ENCODE data around the gene ABCD1.

DNA sequence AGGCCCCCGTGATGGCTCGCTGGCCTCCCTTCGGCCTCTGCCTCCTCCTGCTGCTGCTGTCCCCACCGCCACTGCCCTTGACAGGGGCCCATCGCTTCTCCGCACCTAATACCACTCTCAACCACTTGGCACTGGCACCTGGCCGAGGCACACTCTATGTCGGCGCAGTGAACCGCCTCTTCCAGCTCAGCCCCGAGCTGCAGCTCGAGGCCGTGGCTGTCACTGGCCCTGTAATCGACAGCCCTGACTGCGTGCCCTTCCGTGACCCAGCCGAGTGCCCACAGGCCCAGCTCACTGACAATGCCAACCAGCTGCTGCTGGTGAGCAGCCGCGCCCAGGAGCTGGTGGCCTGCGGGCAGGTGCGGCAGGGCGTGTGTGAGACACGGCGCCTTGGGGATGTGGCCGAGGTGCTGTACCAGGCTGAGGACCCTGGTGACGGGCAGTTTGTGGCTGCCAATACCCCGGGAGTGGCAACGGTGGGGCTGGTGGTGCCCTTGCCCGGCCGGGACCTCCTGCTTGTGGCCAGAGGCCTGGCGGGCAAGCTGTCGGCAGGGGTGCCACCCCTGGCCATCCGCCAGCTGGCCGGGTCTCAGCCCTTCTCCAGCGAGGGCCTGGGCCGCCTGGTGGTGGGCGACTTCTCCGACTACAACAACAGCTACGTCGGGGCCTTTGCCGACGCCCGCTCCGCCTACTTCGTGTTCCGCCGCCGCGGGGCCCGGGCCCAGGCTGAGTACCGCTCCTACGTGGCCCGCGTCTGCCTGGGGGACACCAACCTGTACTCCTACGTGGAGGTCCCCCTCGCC is 42.4 kb downstream of the ABCD1 start:
- TF ChIP-seq, protein P1, sequence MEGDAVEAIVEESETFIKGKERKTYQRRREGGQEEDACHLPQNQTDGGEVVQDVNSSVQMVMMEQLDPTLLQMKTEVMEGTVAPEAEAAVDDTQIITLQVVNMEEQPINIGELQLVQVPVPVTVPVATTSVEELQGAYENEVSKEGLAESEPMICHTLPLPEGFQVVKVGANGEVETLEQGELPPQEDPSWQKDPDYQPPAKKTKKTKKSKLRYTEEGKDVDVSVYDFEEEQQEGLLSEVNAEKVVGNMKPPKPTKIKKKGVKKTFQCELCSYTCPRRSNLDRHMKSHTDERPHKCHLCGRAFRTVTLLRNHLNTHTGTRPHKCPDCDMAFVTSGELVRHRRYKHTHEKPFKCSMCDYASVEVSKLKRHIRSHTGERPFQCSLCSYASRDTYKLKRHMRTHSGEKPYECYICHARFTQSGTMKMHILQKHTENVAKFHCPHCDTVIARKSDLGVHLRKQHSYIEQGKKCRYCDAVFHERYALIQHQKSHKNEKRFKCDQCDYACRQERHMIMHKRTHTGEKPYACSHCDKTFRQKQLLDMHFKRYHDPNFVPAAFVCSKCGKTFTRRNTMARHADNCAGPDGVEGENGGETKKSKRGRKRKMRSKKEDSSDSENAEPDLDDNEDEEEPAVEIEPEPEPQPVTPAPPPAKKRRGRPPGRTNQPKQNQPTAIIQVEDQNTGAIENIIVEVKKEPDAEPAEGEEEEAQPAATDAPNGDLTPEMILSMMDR (conservative IDR thresholded peaks at IDR 0.05; ENCODE audit: low read length): no peak
- TF ChIP-seq EZH2phosphoT487 (IDR thresholded peaks at IDR 0.05; ENCODE audit: borderline replicate concordance): no peak
